Keratinocyte (primary cell): Measurements from ENCODE around the gene FAM20C. TPM values are rescaled to one million over a fixed set of nuclear protein-coding genes. Genes with fewer than 3 reads are reported as not detected.

Source experiments
- DNase-seq: peaks from one replicate; pipeline ENCODE4 v3.0.0-alpha.2; 2011; ENCODE audit warnings: low read depth, missing footprints, low spot score
- FAIRE-seq: peaks from 2 replicates; lab custom pipeline; 2011; peaks lifted over from hg19 to GRCh38; lab: Jason Lieb, UNC
- H2AFZ ChIP-seq: 2 replicates; pipeline ENCODE4 v1.6.0; 2012; ENCODE audit warnings: low read length, control low read depth, inconsistent platforms; ENCODE audit not compliant: control insufficient read depth
- H3K27ac ChIP-seq: 2 replicates; pipeline ENCODE4 v1.5.1; 2011; ENCODE audit warnings: low read length; ENCODE audit not compliant: control insufficient read depth, insufficient read depth
- H3K27me3 ChIP-seq: 3 replicates; pipeline ENCODE4 v1.6.0; 2011; ENCODE audit warnings: low read length; ENCODE audit not compliant: control insufficient read depth, insufficient read depth; ENCODE audit errors: extremely low read depth
- H3K36me3 ChIP-seq, 2 experiments: 2 replicates in 1 of 2; 3 replicates in 1 of 2; pipeline ENCODE4 v1.5.1; 2011; ENCODE audit warnings: low read length in 2 of 2, mild to moderate bottlenecking in 1 of 2; ENCODE audit not compliant: control insufficient read depth in 2 of 2, insufficient read depth in 2 of 2; ENCODE audit errors: extremely low read depth in 1 of 2
- H3K4me1 ChIP-seq: 3 replicates; pipeline ENCODE4 v1.5.1; 2011; ENCODE audit warnings: low read length; ENCODE audit not compliant: control insufficient read depth, insufficient read depth; ENCODE audit errors: extremely low read depth
- H3K4me2 ChIP-seq: 3 replicates; pipeline ENCODE4 v1.6.0; 2011; ENCODE audit warnings: low read depth, low read length; ENCODE audit not compliant: control insufficient read depth, insufficient read depth; ENCODE audit errors: extremely low read depth
- H3K4me3 ChIP-seq, 3 experiments: fragments of 200-600 bp in 1 of 3; sonication (generic) in 1 of 3; 2 replicates in 2 of 3; 3 replicates in 1 of 3; pipeline ENCODE4 v1.5.1; 2011 to 2016; ENCODE audit warnings: low read length in 3 of 3, mild to moderate bottlenecking in 3 of 3, control low read depth in 2 of 3, inconsistent platforms in 1 of 3, low read depth in 1 of 3, mixed read lengths in 1 of 3, mixed run types in 1 of 3, moderate library complexity in 1 of 3; ENCODE audit not compliant: control insufficient read depth in 2 of 3, insufficient read depth in 2 of 3; ENCODE audit errors: extremely low read depth in 1 of 3
- H3K79me2 ChIP-seq: 2 replicates; pipeline ENCODE4 v1.6.0; 2012; ENCODE audit warnings: low read length; ENCODE audit not compliant: control insufficient read depth, insufficient read depth
- H3K9ac ChIP-seq: 3 replicates; pipeline ENCODE4 v1.6.0; 2011; ENCODE audit warnings: low read length; ENCODE audit not compliant: control insufficient read depth, insufficient read depth; ENCODE audit errors: extremely low read depth
- H3K9me1 ChIP-seq: 3 replicates; pipeline ENCODE4 v1.6.0; 2011; ENCODE audit warnings: low read length; ENCODE audit not compliant: control insufficient read depth, insufficient read depth; ENCODE audit errors: extremely low read depth
- H3K9me3 ChIP-seq: 2 replicates; pipeline ENCODE4 v1.5.1; 2012; ENCODE audit warnings: low read depth, low read length; ENCODE audit not compliant: control insufficient read depth
- H4K20me1 ChIP-seq: 3 replicates; pipeline ENCODE4 v1.6.0; 2011; ENCODE audit warnings: low read length; ENCODE audit not compliant: control insufficient read depth, insufficient read depth; ENCODE audit errors: extremely low read depth
- EZH2 ChIP-seq: IDR thresholded peaks from one replicate; pipeline ENCODE4 v1.6.1; 2012; ENCODE audit warnings: inconsistent platforms, mild to moderate bottlenecking, low read length, moderate library complexity
- dilution Hi-C: fragments of 300-500 bp; cut with MboI; formaldehyde crosslinking; loops from one replicate; pipeline ENCODE4 v1.7.0; 2020; ENCODE audit warnings: low sequenced_read_pairs; ENCODE audit not compliant: extremely low pct_ligation_motif_present
- polyA plus RNA-seq, 5 experiments: library from polyadenylated mRNA; depleted of rRNA in 3 of 5; stranded (reverse) in 3 of 5; stranded (forward) in 1 of 5; unstranded in 1 of 5; fragments of >200 nt; gene quantifications; 1 replicate in 1 of 5; 2 replicates in 3 of 5; 3 replicates in 1 of 5; pipeline versions ENCODE4 v1.2.1 to v1.2.3, GENCODE V29; 2011 to 2012; ENCODE audit warnings: missing spikeins in 2 of 5, low read depth in 1 of 5, low replicate concordance in 1 of 5
- TF ChIP-seq, protein P1 (sequence below), 3 experiments: IDR thresholded peaks in 1 of 3; conservative IDR thresholded peaks in 1 of 3; optimal IDR thresholded peaks in 1 of 3; 2 replicates in 2 of 3; 3 replicates in 1 of 3; pipeline versions ENCODE3 to v1.5.1; 2011; ENCODE audit warnings: low read length in 3 of 3, mild to moderate bottlenecking in 3 of 3, moderate library complexity in 2 of 3, control low read depth in 1 of 3, inconsistent platforms in 1 of 3; ENCODE audit not compliant: insufficient read depth in 2 of 3; ENCODE audit errors: extremely low read depth in 1 of 3

FAM20C gene
- polyA plus RNA-seq, 1 donor (not counting 4 experiments of a cell fraction or from before 2014, with no cell fraction given): 3.8 TPM

DNA sequence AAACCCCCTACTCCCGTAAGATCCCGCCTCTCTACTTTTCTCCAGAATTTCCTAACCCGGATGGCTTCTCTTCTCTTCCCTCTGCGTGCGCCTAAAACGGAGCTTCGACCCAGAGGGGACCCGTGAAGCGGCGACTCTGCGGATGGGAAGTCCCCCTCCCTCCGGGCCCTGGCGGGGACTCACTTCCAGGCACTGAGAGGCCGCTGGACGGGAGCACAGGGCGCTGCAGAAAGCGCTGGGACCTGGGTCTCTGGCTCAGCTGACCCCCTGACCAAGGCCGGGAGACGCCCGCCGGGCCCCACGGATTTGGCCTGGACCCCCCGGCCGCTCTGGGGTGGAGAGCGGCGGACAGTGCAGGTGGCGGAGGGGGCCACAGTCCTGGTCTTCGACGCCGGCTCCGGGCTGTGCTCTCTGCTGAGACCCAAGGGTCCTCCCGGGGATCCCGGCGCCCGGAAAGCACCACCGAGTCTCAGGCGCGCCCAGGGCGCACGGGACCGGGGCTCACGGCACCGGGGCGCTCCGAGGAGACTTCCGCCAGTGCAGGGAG is 96.9 kb downstream of the FAM20C start:
- Histone ChIP-seq H3K79me2 (no peaks in the 10 kb centered on the region), H2AFZ (no peak overlapping the region), H3K36me3 (no peaks in the 10 kb centered on the region), H3K4me3 (no peak overlapping the region), H4K20me1 (no peaks in the 10 kb centered on the region), H3K9me3 (no peaks in the 10 kb centered on the region), H3K27ac (no peak overlapping the region), H3K27me3 (peaks cover 67% of the 10 kb centered on the region), H3K9ac (no peak overlapping the region), H3K9me1 (no peaks in the 10 kb centered on the region), H3K4me1 (no peaks in the 10 kb centered on the region), H3K4me2 (no peak overlapping the region)
- FAIRE-seq (no peak), DNase-seq (no peak)
- TF ChIP-seq, protein P1, sequence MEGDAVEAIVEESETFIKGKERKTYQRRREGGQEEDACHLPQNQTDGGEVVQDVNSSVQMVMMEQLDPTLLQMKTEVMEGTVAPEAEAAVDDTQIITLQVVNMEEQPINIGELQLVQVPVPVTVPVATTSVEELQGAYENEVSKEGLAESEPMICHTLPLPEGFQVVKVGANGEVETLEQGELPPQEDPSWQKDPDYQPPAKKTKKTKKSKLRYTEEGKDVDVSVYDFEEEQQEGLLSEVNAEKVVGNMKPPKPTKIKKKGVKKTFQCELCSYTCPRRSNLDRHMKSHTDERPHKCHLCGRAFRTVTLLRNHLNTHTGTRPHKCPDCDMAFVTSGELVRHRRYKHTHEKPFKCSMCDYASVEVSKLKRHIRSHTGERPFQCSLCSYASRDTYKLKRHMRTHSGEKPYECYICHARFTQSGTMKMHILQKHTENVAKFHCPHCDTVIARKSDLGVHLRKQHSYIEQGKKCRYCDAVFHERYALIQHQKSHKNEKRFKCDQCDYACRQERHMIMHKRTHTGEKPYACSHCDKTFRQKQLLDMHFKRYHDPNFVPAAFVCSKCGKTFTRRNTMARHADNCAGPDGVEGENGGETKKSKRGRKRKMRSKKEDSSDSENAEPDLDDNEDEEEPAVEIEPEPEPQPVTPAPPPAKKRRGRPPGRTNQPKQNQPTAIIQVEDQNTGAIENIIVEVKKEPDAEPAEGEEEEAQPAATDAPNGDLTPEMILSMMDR (optimal IDR thresholded peaks at IDR 0.05 in 1 of 3, IDR thresholded peaks at IDR 0.05 in 1 of 3, conservative IDR thresholded peaks at IDR 0.05 in 1 of 3; ENCODE audit: extremely low read depth in 1 of 3, insufficient read depth in 2 of 3, low read length in 3 of 3): no peak
- peak; percentile 51 for TF ChIP-seq EZH2
- dilution Hi-C loops: no loop called here

DNA sequence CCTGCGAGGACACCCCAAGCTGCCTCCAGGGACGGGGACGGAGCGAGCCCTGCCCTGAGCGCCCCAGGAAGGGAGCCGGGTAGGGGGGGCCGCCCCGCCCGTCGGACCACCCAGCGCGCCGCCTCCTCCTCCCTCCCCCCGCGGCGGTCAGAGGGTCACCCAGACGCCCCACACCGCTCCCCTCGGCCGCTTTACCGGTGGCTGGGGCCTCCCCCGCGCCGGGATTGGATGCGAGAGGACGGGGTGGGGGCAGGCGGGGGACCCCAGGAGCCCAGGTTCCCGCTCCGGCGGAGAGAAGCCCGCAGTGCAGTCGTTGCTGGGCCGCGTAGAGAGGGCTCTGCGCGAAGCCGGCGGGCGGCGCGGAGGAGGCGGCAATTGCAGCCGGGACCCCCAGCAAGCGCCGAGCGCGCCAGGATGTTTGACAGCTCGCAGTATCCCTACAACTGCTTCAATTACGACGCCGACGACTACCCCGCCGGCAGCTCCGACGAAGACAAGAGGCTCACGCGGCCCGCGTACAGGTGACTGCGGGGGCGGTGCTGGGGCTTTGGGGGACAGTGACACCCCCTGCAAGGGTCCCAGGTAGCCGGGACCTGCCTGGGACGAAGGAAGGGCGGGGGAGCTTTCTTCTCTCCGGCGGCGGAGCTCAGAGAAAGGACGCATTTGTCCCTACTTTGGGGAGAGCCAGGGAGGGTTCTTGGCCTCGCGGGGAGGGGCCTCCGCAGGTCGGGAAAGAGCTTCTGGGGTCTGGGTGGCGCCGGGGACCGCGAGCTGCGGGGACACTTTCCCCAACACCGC is 97.6 kb downstream of the FAM20C start, which contains the start of gene FOXL3:
TSS of gene FOXL3 (plus strand) at position 415 of the 798 bp plus-strand sequence. CDS start at position 415, 0 bp downstream.
- Histone ChIP-seq H3K4me2 (no peak within 1 kb of the TSS), H3K36me3 (no peaks in the 10 kb centered on the region), H3K27me3 (peaks cover 64% of the 10 kb centered on the region), H3K27ac (no peak within 1 kb of the TSS), H3K9ac (no peak within 1 kb of the TSS), H3K4me1 (no peaks in the 10 kb centered on the region), H4K20me1 (no peaks in the 10 kb centered on the region), H3K4me3 (no peak within 1 kb of the TSS), H3K9me3 (no peaks in the 10 kb centered on the region), H2AFZ (no peak within 1 kb of the TSS), H3K79me2 (no peaks in the 10 kb centered on the region), H3K9me1 (no peaks in the 10 kb centered on the region)
- TF ChIP-seq, protein P1 (optimal IDR thresholded peaks at IDR 0.05 in 1 of 3, IDR thresholded peaks at IDR 0.05 in 1 of 3, conservative IDR thresholded peaks at IDR 0.05 in 1 of 3; ENCODE audit: extremely low read depth in 1 of 3, insufficient read depth in 2 of 3, low read length in 3 of 3): no peak
- TF ChIP-seq EZH2: no peak
- dilution Hi-C loops: no loop called here
- no peak for DNase-seq
- FAIRE-seq: no peak
